Activated CD4-positive, CD25-positive, alpha-beta regulatory T cell treated with anti-CD3 and anti-CD28 coated beads, Interleukin-2, amount 50 U/mL, for 72 hours (primary cell): ENCODE measurements around the gene POLR2E.

Experiments
- DNase-seq: peaks from one replicate; pipeline ENCODE4 v3.0.0; 2021

POLR2E gene

DNA sequence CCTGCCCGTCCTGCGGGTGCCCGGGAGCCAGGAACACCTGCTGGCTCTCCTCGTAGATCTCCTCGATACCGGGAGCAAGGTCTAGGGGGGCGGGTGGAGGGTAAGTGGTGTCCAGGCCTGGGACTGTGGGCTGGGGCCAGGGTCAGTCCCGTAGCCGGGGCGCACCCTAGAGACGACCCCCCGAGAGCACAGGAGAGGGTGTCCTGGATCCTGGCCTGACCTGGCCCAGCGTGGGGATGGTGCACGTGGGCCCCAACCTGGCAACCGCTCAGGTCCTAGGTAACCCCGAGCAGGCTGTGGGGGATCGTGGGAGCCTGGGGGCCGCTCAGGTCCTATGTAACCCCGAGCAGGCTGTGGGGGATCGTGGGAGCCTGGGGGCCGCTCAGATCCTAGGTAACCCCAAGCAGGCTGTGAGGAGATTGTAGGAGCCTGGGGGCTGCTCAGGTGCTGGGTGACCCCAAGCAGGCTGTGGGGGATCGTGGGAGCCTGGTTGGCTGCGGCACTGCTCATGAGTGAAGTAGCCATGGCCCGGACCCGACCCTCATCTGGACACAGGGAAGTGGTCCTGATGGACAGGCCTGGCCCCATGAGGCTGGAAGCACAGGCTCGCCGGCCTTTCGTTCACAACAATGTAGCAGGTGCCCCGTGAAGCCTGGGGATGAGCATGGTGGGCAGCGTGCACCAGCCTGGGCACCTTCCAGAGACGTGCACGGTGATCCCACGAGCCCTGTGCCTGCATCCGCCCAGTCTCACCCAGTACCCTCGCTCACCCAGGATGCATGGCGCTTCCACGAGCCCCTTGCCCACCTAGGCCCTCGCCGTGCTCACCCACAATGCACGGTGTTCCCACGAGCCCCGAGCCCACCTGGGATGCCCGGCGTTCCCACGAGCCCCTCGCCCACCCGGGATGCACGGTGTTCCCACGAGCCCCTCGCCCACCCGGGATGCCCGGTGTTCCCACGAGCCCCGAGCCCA, 14.8 kb upstream of the POLR2E start:
- no peak for DNase-seq

DNA sequence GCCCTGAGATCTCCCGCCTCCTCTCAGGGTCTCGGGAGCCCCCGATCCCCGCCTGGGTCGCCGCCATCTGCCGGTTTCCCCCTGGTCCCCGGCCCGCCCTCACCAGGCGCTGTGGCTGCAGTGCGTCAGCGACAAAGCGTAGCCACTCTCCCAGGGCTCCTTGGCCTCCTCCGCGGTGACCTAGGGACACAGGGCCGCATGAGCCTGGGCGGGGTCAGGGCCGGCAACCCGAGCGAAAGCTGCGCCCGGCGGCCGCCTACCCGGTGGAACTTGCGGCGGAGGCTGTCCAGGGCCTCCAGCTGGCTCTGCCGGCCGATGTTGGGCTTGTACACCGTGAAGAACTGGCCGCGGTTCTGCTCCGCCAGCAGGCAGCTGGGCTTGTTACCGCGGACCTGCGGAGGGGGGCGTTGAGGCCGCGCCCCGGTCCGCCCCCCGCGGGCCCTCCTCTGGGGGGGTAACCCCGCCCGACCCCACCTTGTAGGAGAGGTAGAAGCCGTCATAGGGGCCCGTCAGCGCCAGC, 13.9 kb upstream of the POLR2E start:
- DNase-seq = no peak

DNA sequence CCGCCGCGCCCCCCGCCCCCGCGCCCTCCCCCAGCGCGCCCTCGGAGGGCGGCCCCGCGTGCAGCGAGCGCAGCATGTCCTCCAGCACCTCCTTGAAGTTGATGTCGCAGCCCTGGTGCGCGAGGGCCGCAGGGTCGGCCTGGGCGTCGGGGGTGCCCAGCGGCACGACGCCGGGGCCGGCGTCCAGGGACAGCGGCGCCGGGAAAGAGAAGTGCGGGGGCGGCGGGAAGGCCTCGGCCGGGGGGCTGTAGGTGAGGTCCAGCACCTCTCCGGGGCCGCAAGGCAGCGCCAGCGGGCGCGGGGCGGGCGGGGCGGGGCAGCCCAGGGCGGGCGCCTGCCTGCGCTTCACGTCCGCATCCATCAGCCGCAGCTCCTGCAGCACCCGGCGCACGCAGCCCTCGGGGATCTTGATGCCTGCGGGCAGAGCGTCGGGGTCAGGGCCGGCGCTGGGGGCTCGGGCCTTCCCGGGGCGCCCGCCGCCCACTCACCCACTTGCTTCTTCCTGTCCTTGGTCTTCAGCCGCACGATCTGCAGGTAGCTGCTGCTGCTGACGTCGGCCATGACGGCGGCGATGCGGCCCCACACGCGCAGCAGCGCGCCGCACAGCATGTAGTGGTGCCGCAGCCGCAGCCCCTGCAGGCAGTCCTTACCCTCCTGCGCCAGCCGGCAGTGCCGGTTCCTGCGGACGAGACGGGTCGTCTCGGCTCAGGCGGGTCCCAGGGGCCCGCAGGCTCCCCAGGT, 13.3 kb upstream of the POLR2E start:
- no peak for DNase-seq

DNA sequence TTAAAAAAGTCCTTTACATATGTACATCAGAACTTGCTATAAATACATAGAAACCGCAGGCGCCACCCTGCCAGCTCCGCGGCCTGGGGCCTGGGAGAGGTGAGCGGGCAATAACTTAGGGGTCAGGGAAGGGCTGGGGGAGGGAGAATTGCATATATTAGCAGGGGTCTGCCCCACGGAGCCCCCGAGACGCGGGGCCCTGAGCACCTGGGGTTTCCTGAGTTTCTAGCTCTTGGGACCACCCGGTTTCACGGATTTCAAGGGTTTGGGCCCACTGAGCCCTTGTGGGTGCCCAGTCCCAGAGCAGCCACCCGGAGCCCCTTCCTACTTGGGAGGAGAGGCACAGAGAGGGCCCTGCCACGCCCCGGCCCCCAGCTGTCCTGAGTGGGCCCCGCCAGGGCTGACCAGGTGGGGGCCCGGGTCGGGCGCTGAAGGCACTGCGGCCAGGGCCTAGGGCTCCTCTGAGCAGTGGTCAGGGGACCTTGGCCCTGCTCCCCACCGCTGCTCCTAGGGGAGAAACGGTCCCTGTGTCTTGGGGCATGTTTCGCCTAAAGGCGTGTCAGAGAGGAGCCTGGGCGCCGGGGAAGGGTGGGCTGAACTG, 12.6 kb upstream of the POLR2E start:
- DNase-seq = no peak

DNA sequence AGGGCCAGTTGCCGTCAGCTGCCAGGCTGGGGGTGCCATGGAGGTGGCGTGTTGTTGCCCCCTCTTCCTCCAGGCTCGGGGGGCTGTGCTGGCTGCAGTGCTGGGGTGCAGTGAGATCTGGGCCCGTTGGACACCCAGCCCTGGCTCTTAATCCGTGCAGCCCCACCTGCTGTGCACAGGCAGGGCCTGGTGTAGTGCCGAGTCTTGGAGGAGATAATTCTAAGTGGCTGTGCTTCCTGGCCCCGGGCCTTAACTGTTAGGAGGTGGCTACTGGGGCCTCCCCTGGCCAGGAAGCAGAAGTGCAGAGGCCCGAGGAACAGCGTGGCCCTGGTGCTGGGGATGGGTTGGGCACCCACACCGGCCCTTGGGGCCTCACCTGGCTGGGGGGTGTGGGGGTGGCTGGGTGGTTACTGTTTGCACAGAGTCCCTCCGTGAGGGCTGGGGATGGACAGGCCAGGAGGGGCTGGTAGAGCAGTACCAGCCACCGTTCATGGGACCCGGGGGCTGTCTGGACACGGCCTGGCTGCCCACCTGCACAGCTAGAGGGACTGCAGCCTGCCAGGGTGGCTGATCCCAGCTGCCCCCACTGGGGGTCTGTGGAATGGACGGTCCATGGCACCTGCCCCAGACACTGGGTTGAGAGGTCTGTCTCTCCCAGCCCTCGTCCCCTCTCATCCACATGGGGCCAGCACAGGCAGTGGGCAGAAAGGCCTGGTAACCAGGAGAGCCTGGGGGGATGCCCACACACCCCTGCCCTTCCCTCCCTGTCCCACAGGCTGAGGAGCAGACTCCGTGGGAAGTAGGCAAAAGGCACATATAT, 11.9 kb upstream of the POLR2E start:
- no peak for DNase-seq

DNA sequence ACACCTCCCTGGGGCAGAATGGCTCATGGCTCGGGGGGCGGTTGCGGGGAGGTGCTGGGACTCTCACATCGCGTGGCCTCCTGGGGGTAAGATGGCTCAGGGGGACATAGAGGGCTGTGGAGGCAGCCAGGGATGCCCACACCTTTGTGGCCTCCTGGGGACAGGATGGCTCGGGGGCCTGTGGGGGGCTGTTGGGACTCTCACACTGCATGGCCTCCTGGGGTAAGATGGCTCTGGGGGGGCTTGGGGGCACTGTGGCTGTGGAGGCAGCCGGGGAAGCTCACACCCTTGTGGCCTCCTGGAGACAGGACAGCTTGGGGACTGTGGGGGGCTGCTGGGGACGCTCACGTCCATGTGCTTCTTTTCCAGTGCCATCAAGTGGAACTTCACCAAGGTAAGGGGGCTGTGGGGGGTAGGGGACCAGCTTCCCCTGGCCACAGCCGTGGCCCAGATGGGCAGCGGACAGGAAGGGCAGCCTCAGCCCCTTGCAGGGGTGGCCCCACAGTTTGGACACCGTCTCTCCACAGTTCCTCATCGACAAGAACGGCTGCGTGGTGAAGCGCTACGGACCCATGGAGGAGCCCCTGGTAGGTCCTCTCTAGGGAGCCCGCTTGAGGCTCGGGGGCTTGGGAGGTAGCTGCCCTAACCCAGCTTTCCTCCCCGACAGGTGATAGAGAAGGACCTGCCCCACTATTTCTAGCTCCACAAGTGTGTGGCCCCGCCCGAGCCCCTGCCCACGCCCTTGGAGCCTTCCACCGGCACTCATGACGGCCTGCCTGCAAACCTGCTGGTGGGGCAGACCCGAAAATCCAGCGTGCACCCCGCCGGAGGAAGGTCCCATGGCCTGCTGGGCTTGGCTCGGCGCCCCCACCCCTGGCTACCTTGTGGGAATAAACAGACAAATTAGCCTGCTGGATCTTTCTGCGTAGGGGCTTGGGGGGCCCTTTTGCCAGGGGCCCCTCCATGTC, 11.0 kb upstream of the POLR2E start:
- no peak for DNase-seq

DNA sequence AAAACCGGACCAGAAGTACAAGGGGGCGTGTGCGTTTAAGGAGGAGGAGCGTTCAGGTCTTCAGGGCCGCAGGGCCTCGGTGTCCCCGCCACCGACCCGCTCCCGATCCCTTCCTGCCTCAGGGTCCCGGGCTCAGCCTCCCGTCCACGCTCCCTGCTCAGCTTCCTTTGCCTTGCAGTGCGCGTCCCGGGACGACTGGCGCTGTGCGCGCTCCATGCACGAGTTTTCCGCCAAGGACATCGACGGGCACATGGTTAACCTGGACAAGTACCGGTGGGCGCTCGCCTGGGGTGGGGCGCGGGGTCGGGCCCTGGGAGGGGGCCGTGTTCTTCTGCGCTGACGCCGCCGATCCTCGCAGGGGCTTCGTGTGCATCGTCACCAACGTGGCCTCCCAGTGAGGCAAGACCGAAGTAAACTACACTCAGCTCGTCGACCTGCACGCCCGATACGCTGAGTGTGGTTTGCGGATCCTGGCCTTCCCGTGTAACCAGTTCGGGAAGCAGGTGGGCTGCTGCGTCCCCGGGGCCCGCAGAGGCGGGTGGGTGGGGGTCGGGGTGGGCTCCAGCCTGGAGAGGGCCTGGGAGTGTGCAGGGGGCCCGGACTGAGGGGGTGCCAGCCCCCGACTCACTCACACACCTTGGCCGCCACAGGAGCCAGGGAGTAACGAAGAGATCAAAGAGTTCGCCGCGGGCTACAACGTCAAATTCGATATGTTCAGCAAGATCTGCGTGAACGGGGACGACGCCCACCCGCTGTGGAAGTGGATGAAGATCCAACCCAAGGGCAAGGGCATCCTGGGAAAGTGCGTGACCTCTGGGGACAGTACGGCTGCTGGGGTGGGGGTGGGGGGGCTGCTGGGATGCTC, 10.1 kb upstream of the POLR2E start:
- DNase-seq = no peak

DNA sequence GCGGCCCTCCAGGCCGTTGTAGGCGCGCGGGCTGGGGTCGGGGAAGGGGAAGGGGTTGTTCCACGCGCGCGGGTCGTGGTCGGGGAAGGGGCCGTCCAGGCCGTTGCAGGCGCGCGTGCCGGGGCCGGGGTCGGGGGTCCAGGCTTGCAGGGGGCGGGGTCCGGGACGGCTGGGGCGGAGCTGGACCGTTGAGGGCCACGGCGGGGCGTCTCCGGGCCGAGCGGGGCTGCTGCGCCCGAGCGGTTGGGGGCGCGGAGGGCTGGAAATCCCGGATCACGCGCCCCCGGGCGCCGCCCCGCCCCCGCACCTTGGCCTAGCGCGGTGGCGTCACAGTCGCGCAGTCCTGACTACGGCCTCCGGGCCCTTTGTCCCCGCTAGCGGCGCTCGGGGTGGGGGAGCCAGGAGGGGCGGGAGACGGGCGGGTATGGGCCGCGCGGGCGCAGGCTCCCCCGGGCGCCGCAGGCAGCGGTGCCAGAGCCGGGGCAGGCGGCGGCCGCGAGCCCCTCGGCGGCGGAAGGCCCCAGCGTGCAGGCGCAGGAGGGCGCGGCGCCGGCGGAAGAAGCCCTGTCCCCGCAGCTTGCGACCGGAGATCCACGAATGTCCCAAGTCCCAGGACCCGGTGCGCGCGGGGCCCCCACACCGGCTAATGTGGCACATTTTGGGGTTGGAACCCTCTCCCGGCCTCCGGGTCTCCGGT, 9.3 kb upstream of the POLR2E start:
- DNase-seq = peak; percentile 73

DNA sequence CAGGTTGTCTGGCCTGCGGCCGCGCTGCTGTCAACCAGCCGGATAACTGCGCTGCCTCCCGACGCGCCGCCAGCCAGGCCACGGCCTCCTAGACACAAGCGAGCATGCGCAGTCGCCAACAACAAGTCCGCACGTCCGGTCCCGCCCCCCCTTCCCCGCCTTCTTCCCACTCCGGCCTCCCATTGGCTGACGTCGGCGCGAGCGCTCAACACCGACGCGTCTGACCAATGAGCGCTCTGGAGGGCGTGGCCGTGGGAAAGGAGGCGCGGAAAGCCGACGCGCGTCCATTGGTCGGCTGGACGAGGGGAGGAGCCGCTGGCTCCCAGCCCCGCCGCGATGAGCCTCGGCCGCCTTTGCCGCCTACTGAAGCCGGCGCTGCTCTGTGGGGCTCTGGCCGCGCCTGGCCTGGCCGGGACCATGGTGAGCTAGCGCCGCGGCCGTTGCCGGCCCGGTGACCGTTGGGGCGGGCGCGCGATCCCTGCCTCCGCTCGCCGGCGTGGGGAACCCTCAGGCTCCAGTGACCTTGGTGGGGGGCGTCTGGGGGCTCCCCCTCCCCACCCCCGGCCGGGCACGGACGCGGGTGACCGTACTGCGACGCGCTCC, 8.6 kb upstream of the POLR2E start, which contains the start of gene GPX4:
Gene GPX4 (plus strand): TSS at position 287 of the 603 bp plus-strand sequence. CDS start 50 bp downstream, at position 337.
- peak; percentile 95 for DNase-seq

DNA sequence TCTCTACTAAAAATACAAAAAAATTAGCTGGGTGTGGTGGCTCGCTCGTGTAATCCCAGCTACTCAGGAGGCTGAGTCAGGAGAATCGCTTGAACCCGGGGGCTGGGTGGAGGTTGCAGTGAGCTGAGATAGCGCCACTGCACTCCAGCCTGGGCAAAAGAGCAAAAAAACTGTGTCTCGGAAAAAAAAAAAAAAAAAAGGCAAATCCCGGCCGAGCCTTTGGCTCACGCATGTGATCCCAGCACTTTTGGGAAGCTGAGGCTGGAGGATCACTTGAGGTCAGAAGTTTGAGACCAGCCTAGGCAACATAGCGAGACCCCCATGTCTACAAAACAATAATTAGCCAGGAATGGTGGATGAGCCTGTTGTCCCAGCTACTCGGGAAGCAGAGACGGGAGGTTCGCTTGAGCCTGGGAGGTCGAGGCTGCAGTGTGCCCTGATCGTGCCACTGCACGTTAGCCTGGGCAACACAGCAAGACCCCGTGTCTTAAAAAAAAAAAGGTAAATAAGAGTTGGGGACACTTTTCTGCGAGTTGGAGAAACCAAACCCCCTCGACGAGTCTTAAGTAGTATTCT, 8.0 kb upstream of the POLR2E start:
- no peak for DNase-seq

DNA sequence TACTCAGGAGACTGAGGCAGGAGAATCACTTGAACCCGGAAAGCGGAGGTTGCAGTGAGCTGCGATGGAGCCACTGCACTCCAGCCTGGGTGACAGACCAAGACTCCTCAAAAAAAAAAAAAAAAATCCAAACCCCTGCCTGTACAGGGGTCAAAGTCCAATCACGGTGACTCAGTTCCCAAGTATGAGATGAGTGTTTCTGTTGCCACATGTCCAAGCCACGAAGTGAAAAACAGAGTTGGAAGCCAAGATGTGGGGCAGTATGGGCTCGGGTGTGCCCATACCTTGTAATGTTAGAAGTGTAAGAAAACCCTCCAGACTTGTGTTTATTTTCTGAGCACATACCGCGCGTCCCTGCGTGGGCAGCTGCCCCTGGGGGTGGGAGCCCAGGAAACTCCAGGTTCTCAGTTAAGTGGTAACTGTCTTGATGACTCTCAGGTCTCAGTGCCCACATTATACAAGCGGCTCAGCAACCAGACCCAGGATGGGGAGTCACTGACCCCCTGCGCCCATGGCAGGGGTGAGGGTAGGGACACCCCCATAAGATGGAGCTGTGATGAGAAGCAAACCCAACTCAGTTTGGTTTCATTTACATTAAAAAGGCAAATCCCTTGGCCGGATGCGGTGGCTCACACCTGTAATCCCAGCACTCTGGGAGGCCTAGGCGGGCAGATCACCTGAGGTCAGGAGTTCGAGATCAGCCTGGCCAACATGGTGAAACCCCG, 7.4 kb upstream of the POLR2E start:
- DNase-seq = peak; percentile 68

DNA sequence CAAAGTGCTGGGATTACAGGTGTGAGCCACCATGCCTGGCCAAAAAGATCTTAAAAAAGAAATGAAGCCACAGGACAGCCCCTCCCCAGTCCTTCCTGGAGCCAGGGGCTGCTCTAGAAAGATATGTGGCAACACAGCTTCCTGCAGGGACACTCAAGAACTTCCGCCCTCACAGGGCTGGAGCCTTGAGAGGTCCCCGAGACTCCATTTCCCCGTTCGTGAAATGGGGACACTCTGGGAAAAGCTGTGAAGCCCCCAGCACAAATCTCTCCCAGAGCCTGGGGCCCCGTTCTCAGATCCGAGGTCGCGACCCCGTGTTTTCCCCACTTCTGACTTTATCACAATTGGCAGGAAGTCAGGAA, 6.1 kb upstream of the POLR2E start:
- no peak for DNase-seq

DNA sequence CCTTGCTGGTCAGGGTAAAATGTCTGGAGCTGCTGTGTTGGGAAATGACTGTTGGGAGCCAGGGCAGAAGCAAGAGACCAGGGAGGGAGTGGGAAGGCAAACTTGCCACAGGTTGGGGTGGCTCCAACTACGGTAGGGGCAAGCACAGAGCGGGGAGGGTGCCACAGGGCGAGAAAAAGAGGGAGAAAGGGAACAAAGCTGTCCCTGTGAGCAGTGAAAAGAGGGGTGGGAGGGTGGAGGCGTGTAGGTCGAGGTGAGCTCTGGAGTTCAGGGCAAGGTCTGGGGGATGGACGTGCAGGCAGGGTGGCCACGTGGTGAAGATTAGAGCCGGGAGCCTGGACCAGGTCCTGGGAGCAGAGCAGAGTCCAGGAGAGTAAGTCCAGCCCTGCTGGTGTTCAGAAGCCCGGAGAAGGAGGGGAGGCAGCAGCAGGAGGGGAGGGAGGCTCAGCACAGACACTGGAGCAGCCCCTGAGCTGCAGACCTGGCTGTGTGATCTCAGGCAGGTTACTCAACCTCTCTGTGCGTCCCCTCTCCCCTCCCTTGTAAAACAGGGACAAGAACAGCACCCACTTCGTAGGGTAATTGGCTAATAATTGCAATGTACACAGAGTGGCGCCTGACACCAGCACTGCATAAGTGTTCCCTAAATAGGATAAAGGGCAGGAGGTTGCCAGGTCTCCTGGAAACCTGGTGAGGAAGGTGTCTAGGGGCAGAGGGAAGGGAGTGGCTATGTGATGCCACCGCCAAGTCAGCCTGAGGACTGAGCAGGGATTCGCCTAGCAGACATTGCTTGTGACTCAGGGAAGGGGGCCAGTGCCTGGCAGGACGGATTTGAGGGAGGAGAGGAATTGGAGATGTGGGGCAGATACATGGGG, 3.2 kb upstream of the POLR2E start:
- DNase-seq = no peak

DNA sequence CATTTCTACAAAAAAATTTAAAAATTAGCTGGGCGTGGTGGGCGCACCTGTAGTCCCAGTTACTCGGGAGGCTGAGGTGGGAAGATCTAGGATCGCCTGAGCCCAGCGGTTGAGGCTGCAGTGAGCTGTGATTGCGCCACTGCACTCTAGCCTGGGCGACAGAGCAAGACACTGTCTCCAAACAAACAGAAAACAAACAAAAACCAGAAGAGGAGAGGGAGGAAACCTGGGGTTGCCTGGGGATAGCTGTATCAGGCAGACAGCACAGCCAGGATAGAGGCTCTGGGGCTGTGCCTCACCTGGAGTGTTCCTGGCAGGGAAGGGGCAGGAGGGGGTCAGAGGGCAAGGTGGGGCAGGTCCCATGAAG, 2.6 kb upstream of the POLR2E start:
- no peak for DNase-seq

DNA sequence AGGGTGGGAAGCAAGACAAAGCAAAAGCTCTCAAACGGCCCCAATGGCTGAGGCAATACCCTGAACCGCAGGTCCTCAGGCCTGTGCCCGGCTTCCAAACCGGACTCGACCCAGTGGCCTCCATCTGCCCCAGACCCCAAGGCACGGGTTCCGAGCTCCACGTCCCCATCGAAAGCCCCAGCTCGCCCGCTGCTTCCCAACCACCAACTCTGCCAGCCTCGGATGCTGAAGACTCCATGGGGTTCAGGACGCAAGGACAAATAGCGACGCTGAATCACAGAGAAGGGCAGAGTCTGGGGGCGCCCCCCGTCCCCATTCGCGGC, 559 bp downstream of the POLR2E start:
- no peak for DNase-seq

DNA sequence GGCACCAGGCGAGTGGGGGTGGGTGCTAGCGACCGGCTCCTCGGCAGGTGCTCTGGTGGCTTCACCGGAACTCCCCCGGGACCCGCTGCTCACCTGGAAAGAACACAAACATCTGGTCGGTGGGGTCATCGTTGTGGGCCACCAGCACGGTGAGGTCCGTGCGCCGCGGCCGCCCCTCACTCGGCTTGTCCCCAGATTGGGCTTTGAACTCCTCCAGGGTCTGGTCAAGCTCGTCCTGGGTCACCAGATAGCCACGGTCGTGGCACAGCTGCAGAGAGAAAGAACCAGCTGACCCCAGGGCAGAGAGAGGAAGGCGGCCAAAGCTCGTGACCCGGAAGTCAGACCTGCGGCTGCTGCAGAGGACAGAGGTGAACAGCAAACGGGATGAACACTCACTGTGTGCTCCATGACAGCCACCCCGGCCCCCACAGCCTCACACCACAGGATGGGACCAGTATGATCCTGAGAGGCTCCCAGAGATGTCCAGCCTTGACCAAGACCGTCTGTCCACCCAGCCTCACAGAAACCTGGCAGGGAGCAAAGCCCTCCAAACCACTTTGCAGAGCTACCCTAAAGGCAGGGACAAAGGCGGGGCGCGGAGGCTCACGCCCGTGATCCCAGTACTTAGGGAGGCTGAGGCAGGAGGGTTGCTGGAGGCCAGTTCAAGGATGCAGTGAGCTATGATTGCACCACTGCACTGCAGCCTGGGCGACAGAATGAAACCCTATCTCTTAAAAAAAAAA, 1.2 kb downstream of the POLR2E start:
- no peak for DNase-seq

DNA sequence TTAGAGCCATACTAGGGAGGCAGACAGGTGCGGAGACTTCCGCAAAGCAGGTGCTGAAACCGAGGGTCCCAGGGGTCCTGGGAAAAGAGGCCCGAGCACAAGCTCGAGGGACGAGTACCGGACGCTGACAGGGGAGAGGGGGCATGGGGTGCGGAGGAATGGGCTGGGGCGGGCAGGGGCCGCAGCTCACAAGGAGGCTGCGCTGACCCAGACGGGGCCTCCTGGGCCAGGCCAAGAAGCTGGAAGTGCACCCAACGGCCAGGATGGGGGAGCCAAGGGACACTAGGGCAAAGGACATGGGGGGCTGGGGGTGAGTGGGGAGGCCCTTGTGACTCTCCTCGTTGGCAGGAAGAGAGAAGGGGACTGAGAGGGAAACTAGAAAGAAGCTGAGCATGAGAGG, 1.8 kb downstream of the POLR2E start:
- no peak for DNase-seq
